Naive thymus-derived CD4-positive, alpha-beta T cell (primary cell): ENCODE results near the gene GSTT2B. TPM values are rescaled to one million over a fixed set of nuclear protein-coding genes. Genes with fewer than 3 reads are reported as not detected.
"Not testable (repeated sequence)": the region's sequence is repeated elsewhere in the genome, so short reads cannot be mapped to it uniquely, and the experiment has no call there.

Experiments
- ATAC-seq: fragments of 150-1000 bp; cut with Tn5 transposase; 2 replicates; pipeline ENCODE4 v1.10.0; 2021; ENCODE audit warnings: mild to moderate bottlenecking, moderate library complexity
- CTCF ChIA-PET: fragments of 350-600 bp; sonication (Branson Sonifier 250); formaldehyde crosslinking; loops from one replicate; lab custom pipeline; 2021; ENCODE audit warnings: antibody characterized with exemption; lab: Charles Lee
- POLR2A ChIA-PET: fragments of 350-600 bp; sonication (Branson Sonifier 250); formaldehyde crosslinking; loops from one replicate; lab custom pipeline; 2021; ENCODE audit warnings: antibody characterized with exemption, inconsistent platforms; lab: Charles Lee
- DNase-seq, 9 donors: peaks; one replicate each; pipeline versions ENCODE4 v3.0.0 to v3.0.0-alpha.2; 2020 to 2022; ENCODE audit warnings: mixed read lengths in 1 of 9
- H3K27ac ChIP-seq: one replicate; pipeline ENCODE4 v1.7.0; 2013; ENCODE audit warnings: mild to moderate bottlenecking, low read depth, low read length, moderate library complexity
- H3K27me3 ChIP-seq, 2 donors: one replicate each; pipeline ENCODE4 v1.7.0; 2013; ENCODE audit warnings: low read length in 2 of 2, mild to moderate bottlenecking in 2 of 2, moderate library complexity in 2 of 2; ENCODE audit not compliant: control insufficient read depth in 2 of 2, insufficient read depth in 2 of 2
- H3K36me3 ChIP-seq, 3 experiments: 1 replicate in 2 of 3; 2 replicates in 1 of 3; pipeline ENCODE4 v1.7.0; 2013; ENCODE audit warnings: low read length in 3 of 3, mild to moderate bottlenecking in 3 of 3, moderate library complexity in 1 of 3; ENCODE audit not compliant: insufficient read depth in 3 of 3, control insufficient read depth in 2 of 3
- H3K4me1 ChIP-seq, 2 donors: one replicate each; pipeline ENCODE4 v1.7.0; 2013; ENCODE audit warnings: low read length in 2 of 2, mild to moderate bottlenecking in 2 of 2, moderate library complexity in 1 of 2; ENCODE audit not compliant: control insufficient read depth in 2 of 2, insufficient read depth in 2 of 2
- H3K4me3 ChIP-seq: 2 replicates; pipeline ENCODE4 v1.7.0; 2013; ENCODE audit warnings: mild to moderate bottlenecking, low read length
- H3K9me3 ChIP-seq, 3 experiments: 1 replicate in 2 of 3; 2 replicates in 1 of 3; pipeline ENCODE4 v1.7.0; 2013; ENCODE audit warnings: low read length in 3 of 3; ENCODE audit not compliant: control insufficient read depth in 2 of 3
- H3K27ac Mint-ChIP-seq, 9 donors: one replicate each; pipeline ENCODE4 v1.8.0; 2020 to 2022; ENCODE audit warnings: mixed read lengths in 9 of 9, mild to moderate bottlenecking in 8 of 9, moderate library complexity in 5 of 9, inconsistent platforms in 2 of 9
- H3K27me3 Mint-ChIP-seq, 5 donors: one replicate each; pipeline ENCODE4 v1.8.0; 2021 to 2022; ENCODE audit warnings: mixed read lengths in 5 of 5, mild to moderate bottlenecking in 1 of 5
- H3K36me3 Mint-ChIP-seq, 5 donors: one replicate each; pipeline ENCODE4 v1.8.0; 2020 to 2022; ENCODE audit warnings: mixed read lengths in 5 of 5, mild to moderate bottlenecking in 3 of 5, inconsistent platforms in 1 of 5
- H3K4me1 Mint-ChIP-seq, 7 donors: one replicate each; pipeline ENCODE4 v1.8.0; 2020 to 2022; ENCODE audit warnings: mixed read lengths in 7 of 7, mild to moderate bottlenecking in 3 of 7, inconsistent platforms in 1 of 7
- H3K4me3 Mint-ChIP-seq, 10 donors: one replicate each; pipeline ENCODE4 v1.8.0; 2020 to 2022; ENCODE audit warnings: mild to moderate bottlenecking in 10 of 10, mixed read lengths in 10 of 10, moderate library complexity in 6 of 10, inconsistent platforms in 2 of 10
- H3K9me3 Mint-ChIP-seq, 11 donors: one replicate each; pipeline ENCODE4 v1.8.0; 2020 to 2022; ENCODE audit warnings: mixed read lengths in 11 of 11, mild to moderate bottlenecking in 4 of 11, inconsistent platforms in 1 of 11, moderate library complexity in 1 of 11
- intact Hi-C, 2 donors: fragments of 100-400 bp; cut with micrococcal nuclease; formaldehyde crosslinking; loops; one replicate each; pipeline ENCODE4 v1.15.1; 2023
- polyA plus RNA-seq, 2 donors: library from polyadenylated mRNA; unstranded; fragments of 300-500 nt; fragmentation: Illumina TruSeq; gene quantifications; one replicate each; pipeline ENCODE4 v1.2.3, GENCODE V29; 2021
- total RNA-seq, 6 experiments: library from RNA in 5 of 6; stranded (reverse) in 5 of 6; gene quantifications; 1 replicate in 5 of 6; 2 replicates in 1 of 6; pipeline ENCODE4 v1.2.3 and lab custom pipeline; 2021 to 2026

GSTT2B gene
- total and polyA plus RNA-seq, 7 experiments from 2014 or later = not detected

DNA sequence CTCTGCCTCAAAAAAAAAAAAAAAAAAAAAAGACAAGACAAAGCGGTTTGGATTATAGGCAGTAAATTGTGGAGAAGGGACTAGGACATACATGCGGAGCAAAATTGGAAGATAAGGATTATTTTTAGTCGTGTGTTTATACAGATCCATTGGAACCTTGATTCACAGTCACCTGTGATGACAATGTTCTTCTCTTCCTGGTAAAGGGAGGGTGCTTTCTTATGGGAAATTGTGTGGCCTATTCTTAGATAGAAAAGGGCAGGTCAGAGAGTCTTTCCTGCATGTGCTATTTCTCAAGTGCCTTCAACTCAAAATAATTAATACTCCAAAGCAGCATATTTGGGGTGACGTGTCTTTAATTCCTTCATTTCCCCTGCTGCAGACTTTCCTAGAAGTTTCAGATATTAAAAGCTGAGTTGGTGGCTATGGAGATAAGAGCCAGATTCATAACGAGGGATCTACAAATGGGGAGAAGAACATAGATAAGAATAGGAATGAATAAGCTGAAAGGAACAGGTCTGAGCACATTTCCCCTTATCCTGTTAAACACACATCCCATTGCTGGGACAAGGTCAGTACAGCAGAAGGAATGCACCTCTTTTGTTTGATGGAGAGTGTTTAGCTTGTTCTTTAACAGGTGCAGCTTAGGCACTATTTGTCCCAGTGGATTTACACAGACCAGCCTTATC lies 22.5 kb downstream of the GSTT2B start:
- Mint-ChIP-seq H3K36me3 (no peaks in the 10 kb centered on the region), H3K4me3 (no peak overlapping the region), H3K27ac (no peak overlapping the region), H3K9me3 (no peaks in the 10 kb centered on the region), H3K4me1 (peaks cover 0 to 3% (median 0%) of the 10 kb centered on the region in 7 donors), H3K27me3 (peaks cover 0 to 13% (median 3%) of the 10 kb centered on the region in 5 donors)
- no peaks in the 10 kb centered on the region for H3K36me3 ChIP-seq
- CTCF ChIA-PET = no interaction called here
- no peak overlapping the region for H3K4me3 ChIP-seq
- H3K27me3 ChIP-seq = no peaks in the 10 kb centered on the region
- intact Hi-C loops = no loop called here
- no peaks in the 10 kb centered on the region for H3K4me1 ChIP-seq
- POLR2A ChIA-PET = no interaction called here
- DNase-seq (no peak), ATAC-seq (no peak)
- no peaks in the 10 kb centered on the region for H3K9me3 ChIP-seq
- no peak overlapping the region for H3K27ac ChIP-seq

DNA sequence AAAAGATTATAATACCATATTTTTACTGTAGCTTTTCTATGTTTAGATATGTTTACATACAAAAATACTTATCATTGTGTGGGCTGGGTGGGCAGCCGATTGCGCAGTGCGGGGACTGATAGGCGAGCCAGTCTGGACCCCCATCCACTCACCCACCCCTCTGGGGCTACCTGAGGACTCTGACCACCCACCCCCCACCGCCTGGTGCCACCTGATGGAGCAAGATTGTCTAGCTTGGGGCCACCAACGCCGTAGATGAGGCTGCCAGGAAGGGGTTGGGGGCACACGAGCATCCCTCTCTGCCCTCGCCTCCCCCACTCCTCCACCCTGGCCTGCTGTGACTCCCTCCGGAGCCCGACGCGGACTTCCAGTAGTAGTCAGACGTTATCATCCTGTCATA lies 34.4 kb downstream of the GSTT2B start:
- peaks cover 0 to 42% (median 14%) of the 10 kb centered on the region in 11 donors for H3K9me3 Mint-ChIP-seq
- ChIA-PET CTCF (no interaction called here), POLR2A (no interaction called here)
- no peaks in the 10 kb centered on the region for H3K27me3 ChIP-seq
- ATAC-seq (no peak), DNase-seq (no peak)
- H3K4me3 ChIP-seq = no peak overlapping the region
- no peak overlapping the region for H3K27ac Mint-ChIP-seq
- H3K27me3 Mint-ChIP-seq = peaks cover 0 to 17% (median 0%) of the 10 kb centered on the region in 5 donors
- H3K9me3 ChIP-seq = peaks cover 0 to 19% (median 0%) of the 10 kb centered on the region in 3 experiments
- H3K36me3 ChIP-seq = peaks cover 0 to 27% (median 5%) of the 10 kb centered on the region in 3 experiments
- peaks cover 0 to 20% (median 6%) of the 10 kb centered on the region in 5 donors for H3K36me3 Mint-ChIP-seq
- H3K4me3 Mint-ChIP-seq = no peak overlapping the region
- H3K27ac ChIP-seq = no peak overlapping the region
- H3K4me1 ChIP-seq = no peaks in the 10 kb centered on the region
- H3K4me1 Mint-ChIP-seq = peaks cover 0 to 8% (median 0%) of the 10 kb centered on the region in 7 donors
- intact Hi-C loops = no loop called here

DNA sequence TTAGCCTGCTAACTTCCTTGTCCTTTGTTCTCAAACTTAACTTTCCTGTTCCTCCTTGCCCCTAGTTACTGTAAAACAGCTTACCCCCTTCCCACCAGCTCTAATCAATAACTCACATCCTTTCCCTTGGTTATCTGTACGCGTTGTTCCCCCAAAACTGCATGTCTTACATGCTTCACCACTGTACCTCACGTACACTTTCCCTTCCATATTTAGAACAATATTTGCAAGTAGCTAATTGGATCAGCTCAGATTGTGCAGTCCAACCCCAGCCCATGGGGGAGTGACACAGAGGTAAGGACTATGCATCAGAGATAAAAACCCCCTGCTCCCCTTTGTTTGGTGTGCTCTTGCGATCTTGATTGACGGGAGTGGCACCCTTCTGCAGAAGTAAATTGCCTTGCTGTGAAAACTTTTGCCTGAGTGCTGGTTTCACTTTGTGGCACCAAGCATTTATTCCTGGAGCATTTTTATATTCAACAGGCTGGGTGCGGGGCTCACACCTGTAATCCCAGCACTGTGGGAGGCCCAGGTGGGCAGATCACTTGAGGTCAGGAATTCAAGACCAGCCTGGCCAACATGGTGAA lies 35.9 kb downstream of the GSTT2B start:
- peaks cover 0 to 11% (median 0%) of the 10 kb centered on the region in 5 donors for H3K27me3 Mint-ChIP-seq
- Histone ChIP-seq H3K27ac (no peak overlapping the region), H3K36me3 (peaks cover 0 to 27% (median 5%) of the 10 kb centered on the region in 3 experiments), H3K4me1 (no peaks in the 10 kb centered on the region), H3K27me3 (no peaks in the 10 kb centered on the region), H3K4me3 (no peak overlapping the region), H3K9me3 (peaks cover 0 to 19% (median 0%) of the 10 kb centered on the region in 3 experiments)
- H3K4me1 Mint-ChIP-seq = peaks cover 0 to 8% (median 0%) of the 10 kb centered on the region in 7 donors
- H3K27ac Mint-ChIP-seq = peak overlapping the region in 1 of 9 donors; percentile 33
- DNase-seq = no peak
- H3K4me3 Mint-ChIP-seq = no peak overlapping the region
- intact Hi-C loops = no loop called here
- ChIA-PET POLR2A (no interaction called here), CTCF (no interaction called here)
- H3K9me3 Mint-ChIP-seq = peaks cover 0 to 37% (median 14%) of the 10 kb centered on the region in 11 donors
- ATAC-seq = no peak
- peaks cover 0 to 15% (median 6%) of the 10 kb centered on the region in 5 donors for H3K36me3 Mint-ChIP-seq

DNA sequence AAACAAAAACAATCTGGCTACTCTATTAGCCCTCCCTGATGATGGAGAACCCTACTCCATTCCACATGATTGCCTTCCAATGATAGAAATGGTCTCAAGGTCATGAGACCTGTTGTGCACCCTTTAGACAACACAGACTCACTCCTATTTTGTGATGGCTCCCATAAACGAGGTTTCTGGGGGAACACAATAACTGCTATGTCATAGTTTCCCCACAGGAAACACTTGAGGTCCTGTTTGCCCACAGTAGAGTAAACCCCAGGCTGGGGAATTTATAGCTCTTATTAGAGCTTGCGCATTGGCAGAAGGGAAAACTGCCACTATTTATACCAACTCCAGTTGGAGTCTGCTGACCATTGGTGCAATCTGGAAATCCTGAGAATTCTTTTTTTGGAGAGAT lies 38.1 kb downstream of the GSTT2B start:
- Mint-ChIP-seq H3K4me1 (peaks cover 0 to 7% (median 0%) of the 10 kb centered on the region in 7 donors), H3K36me3 (peaks cover 0 to 19% (median 6%) of the 10 kb centered on the region in 5 donors), H3K4me3 (no peak overlapping the region), H3K27ac (no peak overlapping the region), H3K9me3 (peaks cover 0 to 37% (median 12%) of the 10 kb centered on the region in 11 donors), H3K27me3 (peaks cover 0 to 4% (median 0%) of the 10 kb centered on the region in 5 donors)
- Histone ChIP-seq H3K4me3 (no peak overlapping the region), H3K4me1 (no peaks in the 10 kb centered on the region), H3K27me3 (no peaks in the 10 kb centered on the region), H3K36me3 (peaks cover 0 to 24% (median 5%) of the 10 kb centered on the region in 3 experiments), H3K9me3 (peaks cover 0 to 19% (median 0%) of the 10 kb centered on the region in 3 experiments), H3K27ac (no peak overlapping the region)
- no peak for ATAC-seq
- intact Hi-C loops = no loop called here
- DNase-seq = no peak
- ChIA-PET CTCF (no interaction called here), POLR2A (no interaction called here)

DNA sequence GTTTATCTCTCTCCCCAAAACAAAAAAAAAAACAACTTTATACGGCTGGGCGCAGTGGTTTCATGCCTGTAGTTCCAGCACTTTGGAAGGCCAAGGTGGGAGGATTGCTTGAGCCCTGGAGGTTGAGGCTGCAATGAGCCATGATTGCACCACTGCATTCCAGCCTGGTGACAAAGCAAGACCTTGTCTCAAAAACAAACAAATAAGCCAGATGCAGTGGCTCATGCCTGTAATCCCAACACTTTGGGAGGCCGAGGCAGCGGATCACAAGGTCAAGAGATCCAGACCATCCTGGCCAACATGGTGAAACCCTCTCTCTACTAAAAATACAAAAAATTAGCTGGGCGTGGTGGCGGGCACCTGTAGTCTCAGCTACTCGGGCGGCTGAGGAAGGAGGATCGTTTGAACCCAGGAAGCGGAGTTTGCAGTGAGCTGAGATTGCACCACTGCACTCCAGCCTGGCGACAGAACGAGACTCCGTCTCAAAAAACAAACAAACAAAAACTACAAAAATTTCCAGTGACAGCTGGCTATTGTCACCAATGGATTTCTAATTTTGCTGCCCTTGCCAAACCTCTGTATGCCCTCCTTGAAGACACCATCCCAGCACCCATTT lies 39.3 kb downstream of the GSTT2B start:
- Histone ChIP-seq H3K36me3 (peaks cover 0 to 24% (median 5%) of the 10 kb centered on the region in 3 experiments), H3K9me3 (peaks cover 0 to 19% (median 0%) of the 10 kb centered on the region in 3 experiments)
- intact Hi-C loops, H3K4me1 ChIP-seq, DNase-seq, H3K4me1 Mint-ChIP-seq, H3K27me3 Mint-ChIP-seq, H3K4me3 Mint-ChIP-seq, H3K27me3 ChIP-seq, ATAC-seq, H3K27ac Mint-ChIP-seq, H3K4me3 ChIP-seq, H3K27ac ChIP-seq: not testable (repeated sequence)
- POLR2A ChIA-PET = interaction anchor here (1.3 kb wide), 1 partner anchor 27 kb away, joined by 4 read pairs; the partner anchor contains the start of gene MIF
- Mint-ChIP-seq H3K36me3 (peaks cover 0 to 14% (median 6%) of the 10 kb centered on the region in 5 donors), H3K9me3 (peaks cover 0 to 29% (median 11%) of the 10 kb centered on the region in 11 donors)
- CTCF ChIA-PET = interaction anchor here (0.6 kb wide), 1 partner anchor 536 kb away, joined by 3 read pairs; no protein-coding TSS in a partner anchor

DNA sequence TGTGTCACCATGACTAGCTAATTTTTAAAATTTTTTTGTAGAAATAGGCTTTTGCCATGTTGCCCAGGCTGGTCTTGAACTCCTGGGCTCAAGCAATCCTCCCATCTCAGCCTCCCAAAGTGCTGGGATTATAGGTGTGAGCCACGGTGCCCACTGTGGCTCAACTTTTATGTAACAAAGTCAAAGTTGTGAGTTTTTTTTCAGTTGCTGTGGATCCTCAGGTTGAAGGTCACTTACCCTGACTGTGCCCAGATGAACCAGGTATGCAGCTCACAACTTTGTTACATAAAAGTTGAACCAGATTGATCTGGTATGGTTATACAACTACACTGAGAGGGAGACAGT lies 40.8 kb downstream of the GSTT2B start:
- H3K9me3 ChIP-seq, H3K4me3 Mint-ChIP-seq, DNase-seq, H3K27ac Mint-ChIP-seq, H3K27ac ChIP-seq, POLR2A ChIA-PET, H3K27me3 Mint-ChIP-seq, H3K27me3 ChIP-seq, intact Hi-C loops, H3K4me1 ChIP-seq, ATAC-seq, H3K4me3 ChIP-seq: not testable (repeated sequence)
- H3K36me3 Mint-ChIP-seq = peaks cover 0 to 10% (median 4%) of the 10 kb centered on the region in 5 donors
- peaks cover 0 to 15% (median 5%) of the 10 kb centered on the region in 3 experiments for H3K36me3 ChIP-seq
- H3K9me3 Mint-ChIP-seq = peaks cover 0 to 16% (median 8%) of the 10 kb centered on the region in 11 donors
- CTCF ChIA-PET = interaction anchor here (0.6 kb wide), 1 partner anchor 630 kb away, joined by 3 read pairs; no protein-coding TSS in a partner anchor
- peaks cover 0 to 15% (median 0%) of the 10 kb centered on the region in 7 donors for H3K4me1 Mint-ChIP-seq
